NCI-H2227 (cell line): ENCODE data around the gene OR6K3.

Experiments used
- DNase-seq: peaks from one replicate; lab custom pipeline; 2025; ENCODE audit not compliant: unreplicated experiment; lab: John Stamatoyannopoulos, UW

The OR6K3 gene

DNA sequence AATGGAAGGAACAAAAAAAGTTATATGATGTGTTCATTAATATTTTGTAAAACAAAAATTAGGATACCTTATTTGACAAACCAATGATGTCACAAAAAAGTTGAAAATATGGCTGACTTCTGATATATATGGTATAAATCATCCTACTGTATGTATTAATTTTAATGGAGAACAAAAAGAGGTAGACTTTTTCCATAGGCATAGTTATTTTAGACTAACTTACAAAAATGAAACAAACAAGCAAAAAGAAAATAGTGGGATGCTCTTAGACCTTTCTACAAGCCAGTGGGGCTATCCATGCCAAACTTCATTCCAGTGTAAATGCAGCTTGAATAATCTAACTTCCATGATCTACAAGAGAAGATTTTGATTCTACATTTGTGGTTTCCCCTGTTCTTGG is 33.5 kb downstream of the OR6K3 start:
- DNase-seq: no peak

DNA sequence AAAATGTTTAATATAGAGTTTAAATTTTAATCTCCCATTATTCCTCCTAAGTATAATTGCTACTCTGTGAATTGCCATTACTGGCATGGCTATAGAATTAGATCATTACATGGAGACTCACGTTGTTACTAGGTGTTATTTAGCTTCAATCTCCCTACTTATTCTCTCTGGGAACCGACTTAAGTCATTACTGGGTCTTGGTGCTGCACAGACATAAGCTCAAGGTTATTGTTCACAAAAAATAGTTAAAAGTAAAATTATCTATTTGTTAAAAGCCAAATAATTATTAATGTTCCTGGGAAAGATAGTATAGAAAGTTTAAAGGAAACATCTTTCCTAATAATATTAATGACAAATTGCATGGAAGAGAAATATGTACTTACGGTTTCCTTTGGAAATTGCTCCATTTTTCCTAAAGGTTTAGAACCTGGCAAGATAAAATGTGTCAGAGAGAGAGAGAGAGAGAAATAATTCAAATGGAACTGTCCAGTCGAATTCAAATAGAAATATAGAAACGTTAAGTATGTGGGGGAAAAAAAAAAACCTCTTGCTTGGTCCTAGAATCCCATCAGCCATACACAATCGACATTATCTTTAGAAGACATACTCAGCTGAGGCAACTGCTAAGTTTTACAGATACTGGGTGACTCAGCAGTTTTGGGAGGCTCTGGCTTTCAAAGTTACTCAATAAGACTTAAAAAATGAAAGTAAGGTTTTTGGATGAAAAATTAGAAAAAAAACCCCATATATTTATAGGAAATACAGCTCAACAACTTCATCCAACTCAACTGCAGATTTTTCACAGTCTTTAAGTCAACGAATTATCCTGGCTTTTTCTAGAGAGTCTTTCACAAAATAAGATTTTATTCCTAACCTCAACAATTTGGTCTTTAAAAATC is 34.2 kb downstream of the OR6K3 start, which contains the start of gene SPTA1:
Gene SPTA1 (minus strand): TSS at position 605 of the 899 bp plus-strand sequence. CDS start 198 bp downstream, at position 407.
- no peak for DNase-seq

DNA sequence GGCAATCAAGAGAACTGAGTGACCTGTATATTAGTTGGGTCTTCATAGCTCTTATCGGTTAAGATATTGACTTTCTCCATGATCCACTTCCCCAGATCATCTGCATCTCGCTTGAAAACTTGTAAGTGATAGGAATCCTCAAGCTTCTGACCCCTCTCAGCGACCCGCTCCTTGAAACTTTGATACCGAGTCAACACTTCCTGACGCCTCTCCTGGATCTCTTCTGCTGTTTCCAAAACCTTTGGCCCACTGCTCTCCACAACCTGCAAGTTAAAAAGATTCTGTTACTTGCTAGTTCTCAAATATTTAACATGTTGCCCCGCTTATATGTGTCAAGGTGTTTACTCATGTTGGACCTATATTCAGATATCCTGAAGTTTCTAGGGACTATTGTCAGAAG is 35.4 kb downstream of the OR6K3 start:
- no peak for DNase-seq

DNA sequence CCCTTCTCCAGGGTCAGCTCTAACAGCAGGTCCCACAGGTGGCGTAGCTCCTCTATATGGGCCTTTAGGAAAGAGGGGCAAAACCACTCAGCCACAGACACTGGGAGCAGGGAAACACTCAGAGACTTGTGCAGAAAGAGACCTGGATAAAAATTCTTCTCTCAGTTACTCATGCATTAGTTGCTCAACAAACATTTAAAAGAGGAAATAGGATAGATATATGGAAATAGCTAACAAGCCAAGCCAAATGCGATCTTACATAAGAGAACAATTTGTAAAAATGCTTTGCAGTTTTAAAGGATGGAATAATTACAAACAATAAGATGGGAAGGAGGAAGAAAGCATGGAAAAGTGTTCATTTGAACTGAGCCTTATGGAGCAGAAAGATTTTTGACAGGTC is 38.9 kb downstream of the OR6K3 start:
- DNase-seq: no peak

DNA sequence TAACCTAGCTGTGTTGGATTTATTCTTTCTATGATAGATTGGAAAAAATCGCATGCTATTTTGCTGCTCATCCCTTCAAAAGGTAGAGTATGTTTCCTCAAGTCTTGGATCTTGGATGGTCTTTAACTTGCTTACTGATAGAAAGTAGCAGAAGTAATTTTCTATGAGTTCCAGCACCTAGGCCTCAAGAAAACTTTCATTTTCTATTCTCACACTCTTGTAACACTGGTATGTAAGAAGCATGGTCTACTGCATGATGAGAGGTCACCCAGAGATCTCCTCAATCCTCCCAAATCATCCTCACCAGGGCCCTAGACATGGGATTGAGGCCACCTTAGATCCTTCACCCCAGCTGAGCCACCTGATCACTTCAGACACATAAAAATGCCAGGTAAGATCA is 41.2 kb downstream of the OR6K3 start:
- DNase-seq: no peak

DNA sequence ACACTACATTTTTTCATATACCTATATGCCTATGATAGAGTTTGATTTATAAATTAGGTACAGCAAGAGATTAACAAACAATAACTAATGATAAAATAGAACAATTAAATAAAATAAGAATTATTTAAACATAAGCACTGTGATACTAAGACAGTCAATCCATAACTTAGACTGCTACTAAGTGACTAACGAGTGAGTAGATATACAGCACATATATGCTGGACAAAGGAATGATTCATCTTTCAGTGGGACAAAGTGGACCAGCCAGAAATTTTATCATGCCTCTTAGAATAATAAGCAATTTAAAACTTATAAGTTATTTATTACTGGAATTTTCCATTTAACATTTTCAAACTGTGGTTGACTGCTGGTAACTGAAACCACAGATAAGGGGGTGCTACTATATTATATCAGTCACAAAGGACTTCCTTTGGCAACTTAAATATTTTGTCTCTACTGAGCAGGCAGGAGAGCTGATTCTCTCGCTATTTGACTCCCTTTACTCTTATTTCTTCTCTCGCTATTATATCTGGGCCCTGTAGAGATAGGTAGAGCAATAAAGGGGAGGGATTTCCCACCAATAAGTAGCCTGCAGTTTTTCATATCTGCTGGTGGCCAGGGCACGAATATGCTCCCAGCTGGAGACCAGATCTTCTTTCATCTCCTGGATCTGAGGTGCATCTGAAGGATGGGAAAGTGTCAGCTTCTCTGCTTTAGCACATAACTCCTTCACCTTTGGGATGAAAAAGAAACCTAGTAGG is 44.8 kb downstream of the OR6K3 start:
- no peak for DNase-seq

DNA sequence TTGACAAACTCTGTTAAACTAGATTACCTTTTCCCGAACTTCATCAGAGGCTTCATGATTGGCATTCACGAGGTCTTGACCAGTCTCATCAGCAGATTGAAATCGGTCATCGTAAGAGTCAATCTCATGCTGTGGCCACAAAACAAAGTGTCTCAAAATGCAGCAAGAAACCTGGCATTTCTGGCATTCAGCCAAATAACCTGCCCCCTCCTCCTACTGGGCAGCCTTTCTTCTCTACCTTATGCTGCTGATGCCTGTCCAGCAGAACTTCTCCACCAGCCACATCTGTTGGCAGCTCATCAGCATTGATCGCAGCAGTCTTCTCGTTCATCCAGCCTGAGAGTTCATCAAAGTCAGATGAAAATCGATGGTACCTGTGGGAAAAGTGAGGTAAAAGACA is 46.2 kb downstream of the OR6K3 start:
- DNase-seq: no peak
